ENCODE measurements around the gene ZMYM2.

DNA sequence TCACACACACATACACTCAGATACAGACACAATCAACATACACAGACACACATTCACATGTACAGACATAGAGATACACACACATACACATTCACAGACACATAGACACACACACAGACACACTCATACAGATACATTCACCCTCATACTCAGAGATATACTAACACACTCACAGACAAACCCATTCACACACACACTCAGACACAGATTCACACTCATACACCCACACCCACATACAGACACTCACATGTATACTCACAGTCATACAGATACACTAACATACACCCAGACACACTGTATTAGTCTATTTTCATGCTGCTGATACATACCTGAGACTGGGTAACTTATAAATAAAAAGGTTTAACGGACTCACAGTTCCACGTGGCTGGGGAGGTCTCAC lies 171.5 kb downstream of the ZMYM2 start:
- TF ChIP-seq CTCF (IDR thresholded peaks at IDR 0.05) = no peak
- no peak for TF ChIP-seq POLR2AphosphoS5 (IDR thresholded peaks at IDR 0.05)
- no peak for TF ChIP-seq POLR2A (IDR thresholded peaks at IDR 0.05)
